HG03520 (cell line): ENCODE results near the gene FHAD1.

Source experiments
- ATAC-seq: cut with Tn5 transposase; IDR thresholded peaks from one replicate; pipeline ENCODE4 v1.9.1; 2021; ENCODE audit warnings: mild to moderate bottlenecking, moderate library complexity; ENCODE audit not compliant: unreplicated experiment

The FHAD1 gene

GRCh38 chr1:15245593-15246360 is 1.2 kb upstream of the FHAD1 start:
- no peak for ATAC-seq

- no peak for ATAC-seq
Observed at GRCh38 chr1:15248216-15248615, 1.2 kb downstream of the FHAD1 start.

- no peak for ATAC-seq
Observed at GRCh38 chr1:15249081-15249480, 2.1 kb downstream of the FHAD1 start.

- no peak for ATAC-seq
Observed at GRCh38 chr1:15251857-15252835, 5.1 kb downstream of the FHAD1 start.

GRCh38 chr1:15254559-15254958 is 7.5 kb downstream of the FHAD1 start:
- ATAC-seq: no peak

GRCh38 chr1:15255582-15256149 is 8.6 kb downstream of the FHAD1 start:
- no peak for ATAC-seq

- no peak for ATAC-seq
Observed at GRCh38 chr1:15256584-15256983, 9.6 kb downstream of the FHAD1 start.

- no peak for ATAC-seq
Observed at GRCh38 chr1:15257309-15257708, 10.3 kb downstream of the FHAD1 start.

- ATAC-seq: no peak
Observed at GRCh38 chr1:15258833-15259621, 12.0 kb downstream of the FHAD1 start.

GRCh38 chr1:15259622-15260007 is 12.6 kb downstream of the FHAD1 start:
- ATAC-seq: no peak

GRCh38 chr1:15260418-15261154 is 13.6 kb downstream of the FHAD1 start:
- ATAC-seq: no peak

GRCh38 chr1:15261155-15262002 is 14.4 kb downstream of the FHAD1 start:
- no peak for ATAC-seq

GRCh38 chr1:15262003-15262377 is 15.0 kb downstream of the FHAD1 start:
- no peak for ATAC-seq

GRCh38 chr1:15262706-15263105 is 15.7 kb downstream of the FHAD1 start:
- no peak for ATAC-seq

GRCh38 chr1:15264769-15265168 is 17.7 kb downstream of the FHAD1 start:
- ATAC-seq: no peak

GRCh38 chr1:15271196-15271595 is 24.2 kb downstream of the FHAD1 start:
- no peak for ATAC-seq

GRCh38 chr1:15272009-15272781 is 25.2 kb downstream of the FHAD1 start:
- ATAC-seq: no peak

GRCh38 chr1:15272782-15273127 is 25.7 kb downstream of the FHAD1 start:
- ATAC-seq: no peak

GRCh38 chr1:15273274-15273673 is 26.3 kb downstream of the FHAD1 start:
- ATAC-seq: no peak
